Liver (tissue), 3 donors: ENCODE data around the gene FOXRED1.

Source experiments
- RAD21 ChIP-seq, 2 donors: IDR thresholded peaks; 2 replicates each; pipeline ENCODE4 v1.6.1; 2016; ENCODE audit warnings: antibody characterized with exemption in 2 of 2, mild to moderate bottlenecking in 2 of 2
- TF ChIP-seq, protein P1 (sequence below): fragments of 150-350 bp; IDR thresholded peaks from 2 replicates; pipeline ENCODE4 v1.5.1; 2017; ENCODE audit warnings: improper control_type of control experiment, low read depth, low read length; ENCODE audit not compliant: missing input control
- TF ChIP-seq, protein P2 (sequence below): IDR thresholded peaks from 2 replicates; pipeline ENCODE4 v1.6.1; 2016; ENCODE audit warnings: antibody characterized with exemption
- donor health status: healthy.
- donor health status: healthy.

DNA sequence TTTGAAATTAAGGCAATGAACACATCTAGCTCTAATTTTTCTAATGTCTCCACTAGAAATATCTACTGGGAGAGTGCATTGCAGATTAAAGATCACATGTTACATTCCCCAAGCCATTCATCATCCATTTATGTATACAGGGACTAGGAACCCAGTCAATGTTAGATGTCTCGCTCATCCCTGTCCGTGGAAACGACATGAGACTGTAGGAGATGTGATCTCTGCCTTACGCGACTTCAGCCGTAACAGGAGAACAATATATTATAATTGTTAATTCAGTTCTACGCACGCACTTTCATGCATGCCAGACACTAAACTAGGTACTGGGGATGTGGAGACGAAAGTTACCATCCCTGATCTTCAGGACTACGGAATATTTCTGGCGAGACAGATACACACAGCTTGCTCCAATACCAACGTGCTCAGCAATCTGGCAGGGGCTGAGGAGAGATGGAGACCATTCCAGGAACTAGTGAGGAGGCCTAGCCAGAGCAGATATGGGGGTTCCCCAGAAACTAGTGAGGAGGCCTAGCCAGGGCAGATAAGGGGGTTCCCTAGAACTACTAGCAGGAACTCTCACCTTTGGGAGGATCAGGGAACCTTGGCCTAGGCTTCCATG is 35.6 kb downstream of the FOXRED1 start:
- TF ChIP-seq, protein P1, sequence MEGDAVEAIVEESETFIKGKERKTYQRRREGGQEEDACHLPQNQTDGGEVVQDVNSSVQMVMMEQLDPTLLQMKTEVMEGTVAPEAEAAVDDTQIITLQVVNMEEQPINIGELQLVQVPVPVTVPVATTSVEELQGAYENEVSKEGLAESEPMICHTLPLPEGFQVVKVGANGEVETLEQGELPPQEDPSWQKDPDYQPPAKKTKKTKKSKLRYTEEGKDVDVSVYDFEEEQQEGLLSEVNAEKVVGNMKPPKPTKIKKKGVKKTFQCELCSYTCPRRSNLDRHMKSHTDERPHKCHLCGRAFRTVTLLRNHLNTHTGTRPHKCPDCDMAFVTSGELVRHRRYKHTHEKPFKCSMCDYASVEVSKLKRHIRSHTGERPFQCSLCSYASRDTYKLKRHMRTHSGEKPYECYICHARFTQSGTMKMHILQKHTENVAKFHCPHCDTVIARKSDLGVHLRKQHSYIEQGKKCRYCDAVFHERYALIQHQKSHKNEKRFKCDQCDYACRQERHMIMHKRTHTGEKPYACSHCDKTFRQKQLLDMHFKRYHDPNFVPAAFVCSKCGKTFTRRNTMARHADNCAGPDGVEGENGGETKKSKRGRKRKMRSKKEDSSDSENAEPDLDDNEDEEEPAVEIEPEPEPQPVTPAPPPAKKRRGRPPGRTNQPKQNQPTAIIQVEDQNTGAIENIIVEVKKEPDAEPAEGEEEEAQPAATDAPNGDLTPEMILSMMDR: no peak
- TF ChIP-seq, protein P2, sequence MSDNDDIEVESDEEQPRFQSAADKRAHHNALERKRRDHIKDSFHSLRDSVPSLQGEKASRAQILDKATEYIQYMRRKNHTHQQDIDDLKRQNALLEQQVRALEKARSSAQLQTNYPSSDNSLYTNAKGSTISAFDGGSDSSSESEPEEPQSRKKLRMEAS: no peak
- TF ChIP-seq RAD21 (IDR thresholded peaks at IDR 0.05): no peak
